GM21528 (cell line): Measurements from ENCODE around the gene FBXO17.

Source experiments
- ATAC-seq: cut with Tn5 transposase; IDR thresholded peaks from one replicate; pipeline ENCODE4 v1.9.1; 2021; ENCODE audit warnings: mild to moderate bottlenecking, moderate library complexity; ENCODE audit not compliant: unreplicated experiment, low FRiP score

Gene FBXO17

DNA sequence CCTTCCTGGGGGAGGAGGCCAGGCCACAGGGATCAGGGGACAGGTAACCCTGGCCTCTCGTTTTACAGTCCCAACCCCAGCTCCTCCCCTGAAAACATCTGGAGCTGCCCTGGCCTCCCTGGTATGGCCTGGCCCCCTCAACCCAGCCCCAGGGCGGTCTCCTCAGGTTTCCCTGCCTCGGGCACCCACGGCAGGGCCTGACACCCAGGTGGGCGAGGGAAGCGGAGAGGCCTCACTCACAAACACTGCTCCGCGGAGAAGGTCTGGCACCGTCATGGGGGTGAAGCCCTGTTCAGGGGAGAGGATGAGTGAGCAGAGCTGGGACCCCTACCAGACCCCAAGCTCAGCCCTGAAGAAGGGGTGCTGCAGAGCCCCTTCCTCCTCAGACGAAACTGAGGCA, 57.0 kb downstream of the FBXO17 start:
- ATAC-seq, result no peak

DNA sequence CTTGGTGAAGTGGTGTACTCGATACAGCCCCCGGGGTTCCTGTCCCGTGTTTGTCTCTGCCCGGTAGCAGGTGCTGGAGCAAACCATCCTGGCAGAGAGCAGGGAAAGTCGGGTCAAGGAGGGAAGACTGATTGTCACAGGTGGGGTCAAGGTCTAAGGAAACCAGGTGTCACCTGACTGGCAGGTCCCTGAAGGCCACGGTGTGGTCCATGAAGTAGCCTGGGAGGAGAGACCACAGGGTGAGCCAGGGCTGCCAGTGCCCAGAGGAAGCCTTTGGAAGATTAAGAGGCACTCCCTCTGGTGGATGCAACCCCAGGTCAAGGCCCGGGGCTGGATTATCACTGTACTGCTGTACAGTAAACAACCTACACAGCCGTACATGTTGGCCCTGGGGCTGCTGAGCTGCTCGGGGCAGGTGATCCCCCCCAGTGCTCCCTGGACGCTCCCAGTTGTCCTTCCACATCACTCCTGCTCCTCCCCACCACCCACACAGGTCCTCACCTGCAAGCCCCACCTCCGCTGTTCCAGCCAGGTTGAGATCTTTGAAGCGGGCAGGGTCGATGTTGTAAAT, 57.5 kb downstream of the FBXO17 start:
- ATAC-seq, result no peak

DNA sequence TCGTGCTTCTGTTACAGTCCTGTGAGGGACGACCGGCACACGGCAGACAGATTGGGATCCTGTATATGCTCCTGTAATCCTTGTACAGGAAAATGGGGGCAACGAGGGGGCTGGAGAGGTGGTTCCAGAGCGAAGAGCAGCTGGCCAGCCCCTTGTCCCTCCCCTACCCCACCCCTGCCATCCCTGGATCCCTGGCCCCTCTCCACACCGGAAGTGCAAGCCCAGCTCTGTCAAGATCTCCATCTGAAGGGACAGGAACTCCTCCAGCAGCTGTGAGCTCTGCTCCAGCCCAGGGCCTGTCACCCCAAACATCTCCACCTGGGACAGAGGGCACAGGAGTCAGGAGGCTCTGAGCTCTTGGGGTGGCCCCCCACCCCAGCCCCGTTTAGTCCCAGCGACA, 58.0 kb downstream of the FBXO17 start:
- ATAC-seq, result no peak

DNA sequence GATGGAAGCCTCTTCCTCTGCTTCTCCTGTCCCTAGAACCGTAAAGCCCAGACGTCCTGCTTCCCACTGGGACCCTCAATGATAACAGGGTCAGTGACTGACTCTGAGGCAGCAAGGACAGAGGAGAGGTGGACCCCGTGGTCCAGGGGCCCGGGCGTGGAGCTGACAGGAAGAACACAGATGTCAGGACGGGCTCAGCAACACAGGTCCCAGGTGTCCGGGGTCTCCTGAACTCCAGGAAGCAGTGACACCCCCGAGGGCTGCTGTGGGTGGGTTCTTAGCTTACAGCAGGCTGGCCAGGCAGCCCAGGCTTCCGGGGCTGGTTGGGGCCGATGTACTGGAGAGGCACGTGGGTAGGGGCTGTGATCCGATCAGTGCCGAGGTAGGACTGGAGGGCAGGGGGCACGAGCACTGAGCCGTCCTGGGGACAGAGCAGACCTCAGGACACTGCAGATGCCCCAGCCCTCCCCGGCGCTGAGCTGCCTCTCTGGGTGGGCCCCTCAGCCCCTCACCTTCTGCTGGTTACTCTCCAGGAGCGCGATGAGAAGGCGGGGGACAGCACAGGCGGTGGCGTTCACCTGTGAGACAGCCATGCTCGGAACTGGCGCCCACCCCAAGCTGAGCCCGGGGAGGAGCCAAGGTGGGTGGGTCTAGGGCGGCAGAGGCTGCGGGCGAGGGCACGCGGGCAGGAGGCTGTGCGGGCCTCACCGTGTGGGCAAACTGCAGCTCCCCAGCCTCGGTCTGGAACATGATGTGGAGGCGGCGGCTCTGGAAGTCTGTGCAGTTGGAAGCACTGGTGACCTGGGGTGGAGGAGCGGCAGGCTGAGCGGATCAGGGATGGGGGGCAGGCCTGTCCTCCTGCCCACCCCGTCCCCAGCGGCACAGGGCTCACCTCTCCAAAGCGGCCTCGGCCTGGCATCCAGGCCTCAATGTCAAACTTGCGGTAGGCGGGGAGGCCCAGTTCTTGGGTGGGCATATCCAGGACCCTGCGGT, 59.9 kb downstream of the FBXO17 start:
- no peak for ATAC-seq

DNA sequence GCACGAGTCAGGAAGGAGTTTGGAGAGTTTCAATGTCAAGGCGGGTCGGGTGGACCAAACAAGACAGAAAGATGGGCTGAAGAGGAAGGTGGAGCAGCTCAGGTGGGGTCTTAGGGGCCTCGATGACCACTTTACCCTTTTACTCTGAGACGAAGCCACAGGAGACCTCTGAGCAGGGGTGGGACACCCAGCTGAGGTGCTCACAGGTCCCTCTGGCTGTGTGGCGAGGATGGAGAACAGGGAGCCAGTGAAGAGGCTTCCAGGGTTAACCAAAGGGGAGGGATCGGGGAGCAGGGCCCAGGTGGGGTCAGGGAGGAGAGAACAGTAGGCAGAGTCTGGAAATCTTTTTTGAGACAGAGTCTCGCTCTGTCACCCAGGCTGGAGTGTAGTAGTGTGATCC, 61.6 kb downstream of the FBXO17 start:
- no peak for ATAC-seq

DNA sequence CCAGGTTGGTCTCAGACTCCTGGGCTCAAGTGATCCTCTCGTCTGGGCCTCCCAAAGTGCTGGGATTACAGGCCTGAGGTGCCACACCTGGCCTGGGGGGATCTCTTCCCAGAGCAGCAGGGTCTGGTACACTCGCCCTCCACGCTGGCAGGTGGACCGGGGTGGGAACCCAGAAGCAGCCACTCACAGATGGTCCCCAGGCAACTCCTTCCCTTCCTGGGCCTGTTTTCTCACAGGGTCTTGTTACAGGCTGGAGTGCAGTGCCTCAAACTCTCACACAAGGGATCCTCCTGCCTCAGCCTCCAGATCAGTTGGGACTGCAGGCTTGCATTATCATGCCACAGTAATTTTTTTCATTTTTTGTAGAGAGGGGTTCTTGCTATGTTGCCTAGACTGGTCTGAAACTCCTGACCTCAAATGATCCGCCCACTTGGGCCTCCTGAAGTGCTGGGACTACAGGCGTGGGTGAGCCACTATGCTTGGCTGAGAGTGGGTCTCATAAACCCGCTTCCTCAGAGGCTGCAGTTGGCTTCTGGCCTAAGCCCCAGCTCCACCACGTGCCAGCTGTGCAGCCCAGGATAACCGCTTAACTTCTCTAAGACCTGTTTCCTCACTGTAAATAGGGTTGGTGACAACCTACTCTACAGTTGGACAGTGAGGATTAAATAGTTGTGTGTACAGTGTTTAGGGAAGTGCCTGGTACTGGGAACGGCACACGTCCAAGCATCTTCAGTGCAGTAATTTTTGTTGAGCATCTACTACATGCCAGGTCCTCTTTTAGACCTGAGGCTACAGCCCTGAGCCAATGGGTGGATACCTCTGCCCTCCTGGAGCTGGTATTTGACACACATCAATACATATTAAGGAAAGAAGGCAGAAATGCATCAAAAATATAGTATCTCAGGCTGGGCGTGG, 62.7 kb downstream of the FBXO17 start:
- ATAC-seq, result no peak

DNA sequence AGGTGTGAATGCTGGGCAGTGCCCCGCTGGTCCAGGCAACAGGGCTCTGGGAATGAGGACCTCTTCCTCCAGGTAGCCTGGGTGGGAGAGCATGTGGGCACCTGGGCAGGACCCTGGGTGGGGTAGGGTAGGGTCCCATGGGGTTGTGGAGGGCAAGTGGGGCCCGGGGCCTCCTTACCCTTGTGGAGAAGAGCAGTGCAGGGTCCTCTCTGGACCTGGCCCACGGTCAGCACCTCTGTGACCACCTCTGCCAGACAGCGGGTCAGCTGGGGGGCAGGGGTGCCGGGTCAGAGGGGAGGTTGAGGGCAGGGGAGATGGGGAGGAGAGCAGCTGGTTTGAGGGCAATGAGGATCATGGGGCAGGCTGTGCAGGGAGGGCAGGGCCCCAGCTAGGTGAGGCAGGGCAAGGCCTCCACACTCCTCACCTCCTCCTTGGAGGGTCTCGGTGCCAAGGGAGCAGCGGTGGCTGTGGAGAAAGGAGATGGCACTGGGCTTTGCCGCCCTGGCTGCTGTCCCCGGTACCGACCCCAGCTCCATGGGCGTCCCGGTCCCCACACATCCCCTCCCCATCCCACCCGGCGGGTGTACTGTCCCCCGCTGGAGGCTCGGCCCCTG, 64.0 kb downstream of the FBXO17 start:
- no peak for ATAC-seq

DNA sequence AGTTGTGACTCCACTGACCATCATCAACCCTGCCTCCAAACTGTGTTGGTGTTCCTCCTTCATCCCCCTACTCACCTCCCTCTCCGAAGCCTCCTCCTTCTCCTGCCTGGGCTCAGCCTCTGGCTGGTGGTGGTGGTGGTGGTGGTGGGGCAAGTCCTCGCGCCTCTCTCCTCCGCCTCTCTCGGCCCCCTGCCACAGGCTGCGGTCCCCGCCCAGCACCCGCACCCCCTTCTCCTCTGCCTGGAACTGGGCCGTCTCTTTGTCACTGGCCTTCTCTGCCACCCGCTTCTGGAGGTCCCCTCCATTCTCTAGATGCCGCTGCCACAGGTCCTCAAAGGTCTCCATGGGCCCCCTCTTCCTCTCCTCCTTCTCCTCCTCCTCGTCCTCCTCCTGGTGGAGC, 65.1 kb downstream of the FBXO17 start:
- no peak for ATAC-seq

DNA sequence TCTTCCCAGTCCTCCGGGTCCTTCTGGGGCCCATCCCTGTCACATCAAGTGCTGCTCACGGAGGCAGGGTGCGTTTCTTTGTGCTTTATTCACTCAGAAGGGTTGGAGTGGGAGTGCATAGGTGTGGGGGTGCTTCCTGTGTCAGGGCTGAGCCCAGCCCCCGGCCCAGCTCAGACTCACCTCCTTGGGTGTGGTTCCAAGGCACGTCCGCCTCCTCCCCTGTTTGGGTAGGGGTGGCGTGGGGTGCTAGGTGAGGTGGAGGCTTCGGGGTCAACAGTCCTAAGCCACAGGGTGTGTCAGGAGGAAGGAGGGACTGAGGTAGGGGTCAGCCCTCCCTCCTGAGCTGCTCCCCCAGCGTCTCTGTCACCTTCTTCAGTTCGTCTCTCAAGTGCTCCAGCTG, 66.6 kb downstream of the FBXO17 start:
- no peak for ATAC-seq

DNA sequence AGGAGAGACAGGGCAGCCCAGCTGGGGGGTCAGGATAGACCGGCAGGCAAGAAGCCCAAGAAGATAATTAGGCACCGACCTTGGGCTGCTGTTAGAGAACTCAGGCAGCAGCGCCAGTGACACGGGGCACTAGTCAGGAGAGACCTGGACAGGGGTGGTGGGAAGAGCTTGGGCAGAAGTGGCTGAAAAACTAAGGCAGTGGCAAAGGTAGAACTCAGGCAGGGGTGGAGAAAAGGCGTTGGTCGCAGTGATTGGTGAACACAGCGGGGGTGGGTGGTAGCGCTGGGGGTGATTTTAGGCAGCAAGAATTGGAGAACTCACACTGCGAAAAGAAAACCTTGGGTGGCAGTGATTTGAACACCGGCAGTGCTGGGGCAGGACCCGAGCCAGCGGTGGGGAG, 67.9 kb downstream of the FBXO17 start:
- ATAC-seq, result no peak

DNA sequence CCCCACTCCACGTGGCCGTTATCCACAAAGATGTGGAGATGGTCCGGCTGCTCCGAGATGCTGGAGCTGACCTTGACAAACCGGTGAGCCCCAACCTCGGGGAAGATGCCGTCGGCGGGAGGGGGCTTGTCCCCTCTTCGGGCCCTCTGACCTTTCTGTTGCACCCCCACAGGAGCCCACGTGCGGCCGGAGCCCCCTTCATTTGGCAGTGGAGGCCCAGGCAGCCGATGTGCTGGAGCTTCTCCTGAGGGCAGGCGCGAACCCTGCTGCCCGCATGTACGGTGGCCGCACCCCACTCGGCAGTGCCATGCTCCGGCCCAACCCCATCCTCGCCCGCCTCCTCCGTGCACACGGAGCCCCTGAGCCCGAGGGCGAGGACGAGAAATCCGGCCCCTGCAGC, 68.3 kb downstream of the FBXO17 start:
- ATAC-seq, result no peak

DNA sequence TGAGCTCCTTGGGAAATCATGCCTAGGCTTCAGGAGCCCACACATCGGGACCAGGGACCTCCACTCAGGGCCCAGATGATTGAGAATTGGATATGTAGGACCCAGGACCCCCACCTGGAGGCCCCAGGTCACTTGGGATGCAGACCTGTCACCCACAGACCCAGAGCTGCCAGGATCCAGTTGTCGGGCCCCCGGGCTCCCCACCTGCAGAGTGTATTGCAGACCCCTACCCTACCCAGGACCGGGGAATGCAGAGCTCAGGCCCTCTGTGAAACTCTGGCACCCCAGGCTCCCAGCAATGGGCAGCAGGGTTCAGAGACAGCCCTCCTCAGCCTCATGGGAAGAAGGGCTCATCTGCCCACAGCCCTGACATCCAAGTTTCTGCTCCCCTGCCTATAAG, 69.9 kb downstream of the FBXO17 start:
- no peak for ATAC-seq

DNA sequence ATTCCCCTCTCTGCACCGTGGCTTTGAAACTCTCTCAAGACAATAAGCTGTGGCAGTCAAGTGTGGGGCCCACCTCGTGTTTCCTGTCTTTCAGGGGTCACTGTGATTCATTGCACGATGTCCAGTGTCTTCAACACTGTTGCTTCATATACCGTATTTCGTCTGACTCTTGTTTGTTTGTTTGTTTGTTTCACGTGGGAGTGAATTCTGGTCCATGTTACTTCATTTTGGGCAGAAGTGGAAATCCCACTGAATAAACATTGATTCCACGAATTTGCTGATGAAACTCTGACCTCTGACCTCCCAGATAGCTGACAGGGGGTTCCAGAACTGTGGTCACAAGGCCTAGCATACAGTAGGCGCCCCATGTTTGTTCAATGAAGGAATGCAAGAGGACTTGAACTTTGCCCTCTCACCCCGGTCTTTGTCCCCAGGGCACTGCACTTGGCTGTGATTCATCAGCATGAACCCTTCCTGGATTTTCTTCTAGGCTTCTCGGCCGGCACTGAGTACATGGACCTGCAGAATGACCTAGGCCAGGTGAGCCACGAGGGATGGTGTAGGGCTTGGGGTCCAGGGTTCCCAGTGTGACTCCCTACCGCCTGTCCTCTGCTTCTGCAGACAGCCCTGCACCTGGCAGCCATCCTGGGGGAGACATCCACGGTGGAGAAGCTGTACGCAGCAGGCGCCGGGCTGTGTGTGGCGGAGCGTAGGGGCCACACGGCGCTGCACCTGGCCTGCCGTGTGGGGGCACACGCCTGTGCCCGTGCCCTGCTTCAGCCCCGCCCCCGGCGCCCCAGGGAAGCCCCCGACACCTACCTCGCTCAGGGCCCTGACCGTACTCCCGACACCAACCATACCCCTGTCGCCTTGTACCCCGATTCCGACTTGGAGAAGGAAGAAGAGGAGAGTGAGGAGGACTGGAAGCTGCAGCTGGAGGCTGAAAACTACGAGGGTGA, 70.7 kb downstream of the FBXO17 start:
- no peak for ATAC-seq

DNA sequence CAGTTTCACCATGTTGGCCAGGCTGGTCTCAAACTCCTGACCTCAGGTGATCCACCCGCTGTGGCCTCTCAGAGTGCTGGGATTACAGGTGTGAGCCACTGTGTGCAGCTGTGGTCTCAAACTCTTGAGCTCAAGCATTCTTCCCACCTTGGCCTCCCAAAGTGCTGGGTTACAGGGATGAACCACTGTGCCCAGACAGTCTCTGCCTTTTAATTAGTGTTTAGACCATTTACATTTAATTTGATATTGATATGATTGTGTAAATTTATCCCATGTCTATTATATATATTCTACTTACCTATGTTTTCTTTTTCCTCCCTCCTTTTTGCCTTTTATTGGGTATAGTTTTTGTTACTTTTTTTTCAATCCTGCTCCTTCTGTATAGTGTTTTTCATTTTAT, 73.9 kb downstream of the FBXO17 start:
- ATAC-seq, result no peak

DNA sequence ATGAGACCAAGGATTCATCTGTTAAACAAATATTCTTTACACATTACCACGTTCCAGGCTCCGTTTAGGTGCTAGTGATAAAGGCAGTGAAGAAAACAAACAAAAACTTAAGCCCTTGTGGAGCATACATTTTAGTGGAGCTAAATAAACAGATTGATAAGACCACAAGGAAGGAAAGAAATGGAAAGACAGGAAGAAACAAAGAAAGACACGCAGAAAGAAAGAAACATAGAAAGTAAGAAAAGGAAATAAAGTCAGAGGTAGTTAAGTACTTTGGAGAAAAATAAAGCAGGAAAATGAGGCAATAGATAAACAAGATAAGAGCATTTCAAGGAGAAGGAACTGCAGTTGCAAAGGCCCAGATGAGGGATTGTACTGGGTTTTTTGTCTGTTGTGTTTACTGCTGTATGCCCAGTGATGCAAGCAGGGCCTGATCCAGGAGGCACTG, 74.8 kb downstream of the FBXO17 start:
- ATAC-seq, result no peak

DNA sequence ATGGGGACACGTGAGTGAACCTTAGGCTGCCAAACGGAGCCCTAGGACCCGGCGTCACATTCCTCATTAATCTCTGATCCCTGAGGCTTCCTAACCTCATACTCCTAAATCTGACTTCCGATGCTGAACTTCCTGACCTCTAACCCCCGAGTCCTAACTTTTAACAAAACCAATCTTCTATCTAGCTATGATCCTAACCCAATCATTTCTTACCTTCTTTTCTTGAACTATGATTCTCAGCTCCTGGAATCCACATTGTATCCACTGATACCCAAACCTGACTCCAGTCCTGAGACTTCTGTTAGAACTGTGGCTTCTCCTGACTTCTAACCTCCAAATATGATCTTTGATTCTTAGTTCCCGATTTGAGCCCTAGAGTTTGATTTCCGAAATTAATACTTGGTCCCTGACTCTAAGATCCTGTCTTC, 75.3 kb downstream of the FBXO17 start:
- no peak for ATAC-seq

DNA sequence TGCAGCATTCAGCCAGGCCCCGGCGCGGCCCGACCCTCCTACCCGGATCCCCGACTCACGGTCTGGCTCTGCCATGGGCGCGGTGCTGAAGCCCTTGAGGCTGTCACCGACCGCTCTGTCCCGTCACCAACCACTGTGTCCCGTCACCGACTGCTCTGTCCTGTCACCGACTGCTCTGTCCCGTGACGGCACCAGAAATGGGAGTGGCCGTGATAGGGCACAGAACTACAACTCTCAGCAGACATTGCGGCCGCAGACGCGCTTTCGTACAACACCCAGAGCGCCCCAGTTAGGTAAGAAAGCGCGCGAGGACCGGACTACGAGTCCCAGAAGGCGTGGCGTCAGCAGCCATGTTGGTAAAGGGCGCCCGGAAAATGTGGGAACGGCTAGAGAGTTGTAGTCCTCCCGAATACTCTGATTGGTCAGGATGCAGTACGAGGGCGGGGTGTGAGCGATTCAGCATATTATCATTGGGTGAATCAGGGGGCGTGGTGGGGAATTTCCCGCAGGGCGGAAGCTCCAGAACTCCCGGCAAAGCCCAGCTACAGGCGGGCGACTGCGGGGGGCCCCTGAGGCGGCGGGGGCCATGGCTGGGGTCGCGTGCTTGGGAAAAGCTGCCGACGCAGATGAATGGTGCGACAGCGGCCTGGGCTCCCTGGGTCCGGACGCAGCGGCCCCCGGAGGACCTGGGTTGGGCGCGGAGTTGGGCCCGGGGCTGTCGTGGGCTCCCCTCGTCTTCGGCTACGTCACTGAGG, 75.9 kb downstream of the FBXO17 start, which contains the start of the genes NFKBIB and SIRT2:
TSS of gene NFKBIB (plus strand) at position 523 of the 755 bp plus-strand sequence. CDS start at position 587, 64 bp downstream.
TSS of gene SIRT2 (minus strand) at position 172 of the 755 bp plus-strand sequence. CDS start at position 75, 97 bp downstream.
- ATAC-seq, result peak; percentile 89

DNA sequence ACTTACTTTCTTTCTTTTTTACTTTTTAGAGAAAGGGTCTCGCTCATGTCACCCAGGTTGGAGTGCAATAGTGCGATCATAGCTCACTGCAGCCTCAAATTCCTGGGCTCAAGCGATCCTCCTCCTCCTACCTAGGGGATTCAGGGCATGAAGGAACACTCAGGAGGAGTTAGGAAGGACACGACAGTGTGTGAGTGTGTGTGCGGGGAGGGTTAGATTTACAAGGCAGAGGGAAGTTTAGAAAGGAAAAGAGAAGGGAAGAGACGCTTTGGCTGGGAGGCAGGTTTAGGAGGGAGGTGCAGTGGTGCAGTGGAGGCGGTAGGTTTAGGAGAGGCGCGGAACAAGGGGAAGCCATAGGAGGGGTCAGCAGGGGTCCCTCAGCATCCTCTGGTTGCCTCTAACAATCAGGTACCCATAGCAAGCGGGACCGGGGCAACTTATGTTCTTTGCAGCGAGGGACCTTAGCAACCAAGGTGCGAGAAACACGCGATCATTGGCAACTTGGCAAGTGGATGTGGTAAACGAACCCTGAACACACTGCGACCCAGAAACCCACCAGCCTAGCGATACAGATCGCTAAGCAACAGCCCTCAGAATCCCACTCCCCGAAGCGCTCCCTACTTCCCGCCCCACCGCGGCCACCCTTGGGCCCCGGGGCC, 76.6 kb downstream of the FBXO17 start:
- no peak for ATAC-seq
